HepG2 (cell line): ENCODE results near the gene RNASE13. TPM values are rescaled to one million over a fixed set of nuclear protein-coding genes. Genes with fewer than 3 reads are reported as not detected.

Experiments used
- ATAC-seq: fragments of 200-7000 bp; cut with Tn5 transposase; 3 replicates; pipeline ENCODE4 v1.9.1; 2020; ENCODE audit warnings: mild to moderate bottlenecking, moderate library complexity
- BruUV-seq: library from RNA; stranded (reverse); fragments of 400-500 nt; replicated peaks from 2 replicates; lab custom pipeline; 2021; lab: Mats Ljungman, UMichigan
- CTCF ChIA-PET: fragments of 300-600 bp; formaldehyde crosslinking; extraction: SDS; loops from one replicate; lab custom pipeline; 2021; ENCODE audit warnings: low total read pairs, inconsistent platforms, low intra/inter-chr PET ratio; lab: Yijun Ruan, JAX
- POLR2A ChIA-PET: fragments of 350-600 bp; sonication (Branson Sonifier 250); formaldehyde crosslinking; loops from one replicate; lab custom pipeline; 2020; ENCODE audit warnings: antibody characterized with exemption, inconsistent platforms; lab: Yijun Ruan, JAX
- DNase-seq: peaks from one replicate; pipeline ENCODE4 v3.0.0-alpha.2; 2015; ENCODE audit warnings: low spot score
- FAIRE-seq: peaks from 3 replicates; lab custom pipeline; 2011; peaks lifted over from hg19 to GRCh38; lab: Jason Lieb, UNC
- H2AFZ ChIP-seq: one replicate; pipeline ENCODE4 v1.6.1; 2011; ENCODE audit warnings: low read length, inconsistent platforms
- H3K27ac ChIP-seq: fragments of 300-600 bp; 3 replicates; pipeline ENCODE4 v1.8.0; 2011; ENCODE audit warnings: mixed run types, mild to moderate bottlenecking, mixed read lengths, low read length, inconsistent platforms; ENCODE audit not compliant: insufficient read depth; ENCODE audit errors: extremely low read length
- H3K27me3 ChIP-seq, 2 experiments: fragments of 200-600 bp in 1 of 2; 2 replicates in 1 of 2; 3 replicates in 1 of 2; pipeline versions ENCODE4 v1.6.0 to v1.8.0; 2011; ENCODE audit warnings: low read length in 2 of 2, mild to moderate bottlenecking in 2 of 2, moderate library complexity in 2 of 2, inconsistent platforms in 1 of 2; ENCODE audit not compliant: insufficient read depth in 2 of 2, control insufficient read depth in 1 of 2
- H3K36me3 ChIP-seq, 2 experiments: fragments of 200-600 bp in 1 of 2; replicated peaks in 1 of 2; 2 replicates in 1 of 2; 3 replicates in 1 of 2; pipeline versions ENCODE4 v1.5.1 to v1.8.0; 2011; ENCODE audit warnings: low read length in 2 of 2, inconsistent platforms in 1 of 2; ENCODE audit not compliant: insufficient read depth in 2 of 2, control insufficient read depth in 1 of 2
- H3K4me1 ChIP-seq: 2 replicates; pipeline ENCODE4 v1.5.1; 2012; ENCODE audit warnings: low read length, inconsistent platforms; ENCODE audit not compliant: insufficient read depth
- H3K4me2 ChIP-seq: 2 replicates; pipeline ENCODE4 v1.6.0; 2011; ENCODE audit warnings: low read depth, low read length, inconsistent platforms
- H3K4me3 ChIP-seq, 3 experiments: fragments of 200-600 bp in 1 of 3; sonication (generic), shearing (Covaris generic) in 1 of 3; replicated peaks in 1 of 3; 2 replicates each; pipeline ENCODE4 v1.5.1; 2011 to 2016; ENCODE audit warnings: low read length in 3 of 3, inconsistent platforms in 2 of 3, low read depth in 2 of 3, mild to moderate bottlenecking in 2 of 3, control low read depth in 1 of 3, mixed read lengths in 1 of 3; ENCODE audit not compliant: insufficient read depth in 1 of 3
- H3K79me2 ChIP-seq: one replicate; pipeline ENCODE4 v1.6.1; 2011; ENCODE audit warnings: low read length, inconsistent platforms; ENCODE audit not compliant: insufficient read depth
- H3K9ac ChIP-seq: 2 replicates; pipeline ENCODE4 v1.6.0; 2011; ENCODE audit warnings: mild to moderate bottlenecking, low read depth, low read length, inconsistent platforms; ENCODE audit not compliant: insufficient read depth
- H3K9me3 ChIP-seq: 2 replicates; pipeline ENCODE4 v1.5.1; 2012; ENCODE audit warnings: mild to moderate bottlenecking, low read length
- H4K20me1 ChIP-seq: 2 replicates; pipeline ENCODE4 v1.6.0; 2011; ENCODE audit warnings: inconsistent platforms, mild to moderate bottlenecking, low read length, moderate library complexity; ENCODE audit not compliant: insufficient read depth
- CC2D1A ChIP-seq: sonication (generic); formaldehyde crosslinking; IDR thresholded peaks from 2 replicates; pipeline ENCODE4 v1.8.1; 2023; ENCODE audit warnings: mild to moderate bottlenecking, missing genetic modification reagents
- HNRNPK ChIP-seq: fragments of 200-400 bp; formaldehyde crosslinking; IDR thresholded peaks from 2 replicates; pipeline ENCODE4 v1.6.1; 2018; ENCODE audit warnings: low read length, low read depth, moderate library complexity, mild to moderate bottlenecking; ENCODE audit not compliant: poor library complexity, severe bottlenecking
- HOXD1 ChIP-seq: sonication (generic); formaldehyde crosslinking; IDR thresholded peaks from 2 replicates; pipeline ENCODE4 v1.5.0; 2020; ENCODE audit warnings: missing genetic modification reagents
- KDM5B ChIP-seq: sonication (generic); formaldehyde crosslinking; IDR thresholded peaks from 2 replicates; pipeline ENCODE4 v1.4.0; 2020; ENCODE audit warnings: missing genetic modification reagents, mild to moderate bottlenecking, borderline replicate concordance
- MLX ChIP-seq: IDR thresholded peaks from 2 replicates; pipeline ENCODE4 v1.6.1; 2016
- POLR2A ChIP-seq, 2 experiments: IDR thresholded peaks; 2 replicates each; pipeline ENCODE4 v1.6.1; 2011; ENCODE audit warnings: low read depth in 2 of 2, low read length in 2 of 2, mild to moderate bottlenecking in 1 of 2, moderate library complexity in 1 of 2; ENCODE audit not compliant: insufficient read depth in 1 of 2
- POLR2G ChIP-seq: fragments of 200-400 bp; formaldehyde crosslinking; IDR thresholded peaks from 2 replicates; pipeline ENCODE4 v1.6.1; 2018; ENCODE audit warnings: mild to moderate bottlenecking, low read depth, low read length, moderate library complexity
- REPIN1 ChIP-seq: sonication (generic); formaldehyde crosslinking; IDR thresholded peaks from 2 replicates; pipeline ENCODE4 v1.8.0; 2022; ENCODE audit warnings: missing genetic modification reagents, low read depth, mild to moderate bottlenecking, borderline replicate concordance
- SMC3 ChIP-seq: IDR thresholded peaks from 2 replicates; pipeline ENCODE4 v1.6.1; 2011; ENCODE audit warnings: low read length, improper control_type of control experiment
- SRSF9 ChIP-seq: fragments of 200-400 bp; formaldehyde crosslinking; IDR thresholded peaks from 2 replicates; pipeline ENCODE4 v1.6.1; 2018; ENCODE audit warnings: borderline replicate concordance, mild to moderate bottlenecking, low read depth, low read length; ENCODE audit not compliant: insufficient read depth, poor library complexity, severe bottlenecking
- TFE3 ChIP-seq: IDR thresholded peaks from 2 replicates; pipeline ENCODE4 v1.6.1; 2016
- ZBTB38 ChIP-seq: sonication (generic); formaldehyde crosslinking; IDR thresholded peaks from 2 replicates; pipeline ENCODE4 v1.5.1; 2020; ENCODE audit warnings: mild to moderate bottlenecking, missing genetic modification reagents
- ZBTB7A ChIP-seq: sonication (generic); formaldehyde crosslinking; IDR thresholded peaks from 2 replicates; pipeline ENCODE4 v1.8.0; 2022; ENCODE audit warnings: mild to moderate bottlenecking, missing genetic modification reagents
- ZNF251 ChIP-seq: sonication (generic); formaldehyde crosslinking; IDR thresholded peaks from 2 replicates; pipeline ENCODE4 v1.9.0; 2021; ENCODE audit warnings: mild to moderate bottlenecking, missing genetic modification reagents
- ZNF30 ChIP-seq: sonication (generic); formaldehyde crosslinking; IDR thresholded peaks from 2 replicates; pipeline ENCODE4 v1.5.0; 2020; ENCODE audit warnings: mild to moderate bottlenecking, missing genetic modification reagents
- ZNF567 ChIP-seq: sonication (generic); formaldehyde crosslinking; IDR thresholded peaks from 2 replicates; pipeline ENCODE4 v1.8.1; 2023; ENCODE audit warnings: mild to moderate bottlenecking, missing genetic modification reagents, borderline replicate concordance
- ZNF749 ChIP-seq: sonication (generic); formaldehyde crosslinking; IDR thresholded peaks from 2 replicates; pipeline ENCODE4 v1.8.0; 2022; ENCODE audit warnings: mild to moderate bottlenecking, missing genetic modification reagents, moderate library complexity, borderline replicate concordance
- ZNF768 ChIP-seq: sonication (generic); formaldehyde crosslinking; IDR thresholded peaks from 2 replicates; pipeline ENCODE4 v1.4.0; 2020; ENCODE audit warnings: missing genetic modification reagents
- ZNF775 ChIP-seq: sonication (generic); formaldehyde crosslinking; IDR thresholded peaks from 2 replicates; pipeline ENCODE4 v1.4.0; 2020; ENCODE audit warnings: missing genetic modification reagents, mild to moderate bottlenecking, moderate library complexity, borderline replicate concordance
- ZNF777 ChIP-seq: sonication (generic); formaldehyde crosslinking; IDR thresholded peaks from 2 replicates; pipeline ENCODE4 v1.4.0; 2020; ENCODE audit warnings: missing genetic modification reagents
- WGBS: methylation state at CpG from one replicate; pipeline ENCODE4 v1.1.6; 2017; ENCODE audit warnings: low lambda C conversion rate; 5-methylcytosine and 5-hydroxymethylcytosine counted together
- in situ Hi-C: cut with HindIII; loops from 2 replicates; pipeline ENCODE4 v1.10.0; 2017; ENCODE audit warnings: low pct_unique_long_range_greater_than_20kb; ENCODE audit not compliant: extremely low pct_ligation_motif_present
- intact Hi-C: fragments of 100-400 bp; cut with micrococcal nuclease; formaldehyde crosslinking; loops from one replicate; pipeline ENCODE4 v1.10.0; 2022; ENCODE audit not compliant: unreplicated experiment
- polyA plus RNA-seq, 8 experiments: library from polyadenylated mRNA; depleted of rRNA in 3 of 8; stranded (reverse) in 7 of 8; unstranded in 1 of 8; fragments of >200 nt; fragmentation: Illumina TruSeq in 4 of 8; extraction: Trizol in 4 of 8; gene quantifications; 2 replicates each; pipeline versions ENCODE4 v1.2.1 to v1.2.3, GENCODE V29; 2011 to 2016; ENCODE audit warnings: low read depth in 4 of 8, missing spikeins in 1 of 8, mixed read lengths in 1 of 8; ENCODE audit not compliant: insufficient read depth in 1 of 8
- total RNA-seq, 5 experiments: library from RNA; depleted of rRNA; stranded (reverse); fragments of >200 nt; fragmentation: Illumina TruSeq; extraction: Trizol; gene quantifications; 2 replicates each; pipeline ENCODE4 v1.2.3, GENCODE V29; 2016; ENCODE audit warnings: low read depth in 1 of 5

Gene RNASE13
- total and polyA plus RNA-seq, 2 of the 13 experiments (the other 11 are each of a cell fraction or from before 2014, with no cell fraction given): 1.0 TPM; not detected in 1

- TF ChIP-seq REPIN1 (CRISPR knock-in tag): no peak
- 0 out of 2 replicates have a peak, but pooled peaks have one; percentile 7 for TF ChIP-seq KDM5B (CRISPR knock-in tag)
- TF ChIP-seq CC2D1A (CRISPR knock-in tag): 0 out of 2 replicates have a peak, but pooled peaks have one; percentile 15
- 0 out of 2 replicates have a peak, but pooled peaks have one; percentile 35 for TF ChIP-seq ZNF567
- 0 out of 2 replicates have a peak, but pooled peaks have one; percentile 70 for TF ChIP-seq ZNF749 (CRISPR knock-in tag)
- TF ChIP-seq HNRNPK: peak; percentile 77
- no peak for TF ChIP-seq ZNF30 (CRISPR knock-in tag)
- TF ChIP-seq POLR2A (IDR thresholded peaks at IDR 0.05; ENCODE audit: insufficient read depth in 1 of 2, low read depth in 2 of 2, low read length in 2 of 2): peak in 1 of 2 experiments; percentile 24; a peak in 1 of 4 replicates
- 0 out of 2 replicates have a peak, but pooled peaks have one; percentile 0 for TF ChIP-seq POLR2G
- 0 out of 2 replicates have a peak, but pooled peaks have one; percentile 9 for TF ChIP-seq ZBTB38 (CRISPR knock-in tag)
- TF ChIP-seq ZNF768 (CRISPR knock-in tag): no peak
These were observed 35.5 kb upstream of the RNASE13 start, which contains the start of gene ARHGEF40 (continued) for GRCh38 chr14:21070083-21070609.

- Histone ChIP-seq H3K9ac (peak overlapping the region; percentile 80), H3K27ac (peak overlapping the region; percentile 77), H3K79me2 (peaks cover 6% of the 10 kb centered on the region), H3K36me3 (peaks cover 5 to 13% of the 10 kb centered on the region in 2 experiments; a peak in 4 of 5 replicates), H4K20me1 (no peaks in the 10 kb centered on the region), H3K9me3 (no peaks in the 10 kb centered on the region), H3K4me2 (peak overlapping the region; percentile 87), H3K4me3 (peak overlapping the region; percentile 86 to 90 (median 87)), H3K27me3 (peaks cover 0 to 7% of the 10 kb centered on the region in 2 experiments; a peak in 1 of 5 replicates), H2AFZ (no peak overlapping the region), H3K4me1 (peaks cover 58% of the 10 kb centered on the region)
- POLR2A ChIA-PET: interaction anchor here (1.1 to 6.7 kb wide), 21 partner anchors 8 to 386 kb away, joined by 4 to 141 read pairs (median 17); partner anchors contain the start of genes RNASE4, RNASE8, TMEM253 and ZNF219
- BruUV-seq: no TSS peak
- WGBS: 3% methylated on average over 39 of the region's 40 CpGs
- FAIRE-seq (no peak), ATAC-seq (peak; percentile 61), DNase-seq (peak; percentile 85)
- intact Hi-C loops: loop anchor here (1.0 to 5.0 kb wide), 3 partner anchors 15 to 123 kb away; no protein-coding TSS in a partner anchor
- in situ Hi-C loops: loop anchor here (5.0 kb wide), 1 partner anchor 33 kb away; the partner anchor contains the start of gene TMEM253
- CTCF ChIA-PET: interaction anchor here (5.8 to 7.5 kb wide), 4 partner anchors 20 to 55 kb away, joined by 35 to 135 read pairs (median 60); no protein-coding TSS in a partner anchor
- TF ChIP-seq MLX (no peak), SMC3 (no peak), ZBTB7A (CRISPR knock-in tag) (peak; percentile 76), ZNF251 (CRISPR knock-in tag) (no peak), HOXD1 (CRISPR knock-in tag) (no peak), ZNF777 (CRISPR knock-in tag) (no peak; the same call in 1 of the 2 replicates), SRSF9 (no peak), ZNF775 (CRISPR knock-in tag) (no peak), TFE3 (no peak; the same call in 1 of the 2 replicates)
These were observed 34.9 kb upstream of the RNASE13 start for GRCh38 chr14:21069388-21070082.
